NCI-H2196 (cell line): ENCODE results near the gene MDGA2.
"Not testable (repeated sequence)": the region's sequence is repeated elsewhere in the genome, so short reads cannot be mapped to it uniquely, and the experiment has no call there.

Experiments used
- DNase-seq: peaks from one replicate; lab custom pipeline; 2025; ENCODE audit not compliant: unreplicated experiment; lab: John Stamatoyannopoulos, UW

MDGA2 gene

DNA sequence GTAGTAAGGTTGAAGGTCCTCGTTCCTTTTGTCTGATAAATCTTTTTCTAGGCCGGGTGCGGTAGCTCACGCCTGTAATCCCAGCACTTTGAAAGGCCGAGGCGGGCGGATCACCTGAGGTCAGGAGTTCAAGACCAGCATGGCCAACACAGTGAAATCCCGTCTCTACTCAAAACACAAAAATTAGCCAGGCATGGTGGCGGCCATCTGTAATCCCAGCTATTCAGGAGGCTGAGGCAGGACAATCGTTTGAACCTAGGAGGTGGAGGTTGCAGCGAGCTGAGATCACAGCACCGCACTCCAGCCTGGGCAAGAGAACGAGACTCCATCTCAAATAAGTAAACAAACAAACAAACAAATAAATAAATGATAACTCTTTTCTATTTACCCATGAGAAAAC, 51.3 kb downstream of the MDGA2 start:
- not testable (repeated sequence) for DNase-seq

GRCh38 chr14:47619392-47619791, 56.0 kb downstream of the MDGA2 start:
- DNase-seq, result no peak

DNA sequence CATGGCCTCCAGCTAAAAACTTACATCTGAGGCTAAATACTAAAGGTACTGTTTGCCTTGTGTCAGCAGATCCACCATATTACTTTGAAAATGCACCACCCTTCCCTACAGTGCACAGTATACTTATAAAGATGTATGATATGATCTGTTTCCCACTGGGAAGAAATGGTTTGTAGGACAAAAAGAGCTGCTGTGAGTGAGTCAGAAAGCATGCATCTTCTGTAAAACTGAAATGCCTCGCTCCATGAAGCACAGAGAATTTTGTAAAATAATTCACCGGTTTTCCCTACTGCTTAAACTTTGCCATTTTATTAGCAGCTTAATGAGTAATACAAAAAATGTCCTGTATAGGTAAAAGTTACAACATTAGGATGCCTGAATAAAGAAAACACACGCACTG, 68.8 kb downstream of the MDGA2 start:
- no peak for DNase-seq

DNA sequence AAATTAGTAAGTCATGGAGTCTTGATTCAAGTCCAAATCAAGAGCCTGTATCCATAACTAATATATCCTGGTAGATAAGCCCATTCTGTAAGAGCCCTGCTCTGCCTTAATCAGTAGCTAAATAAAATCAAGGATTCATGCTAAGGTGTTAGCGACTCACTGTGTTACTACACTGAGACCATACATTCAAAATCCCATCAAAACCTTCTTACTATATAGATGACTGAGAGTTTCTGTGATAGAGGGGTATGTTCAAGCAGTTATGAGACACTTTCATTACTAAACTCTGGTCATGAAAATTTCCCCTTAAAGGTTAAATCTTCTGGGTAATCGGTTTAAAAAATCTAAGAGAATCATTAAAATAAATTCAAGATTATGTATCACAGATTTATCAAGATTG, 78.5 kb downstream of the MDGA2 start:
- no peak for DNase-seq

- no peak for DNase-seq
These were observed 79.2 kb downstream of the MDGA2 start for GRCh38 chr14:47596232-47596631.

DNA sequence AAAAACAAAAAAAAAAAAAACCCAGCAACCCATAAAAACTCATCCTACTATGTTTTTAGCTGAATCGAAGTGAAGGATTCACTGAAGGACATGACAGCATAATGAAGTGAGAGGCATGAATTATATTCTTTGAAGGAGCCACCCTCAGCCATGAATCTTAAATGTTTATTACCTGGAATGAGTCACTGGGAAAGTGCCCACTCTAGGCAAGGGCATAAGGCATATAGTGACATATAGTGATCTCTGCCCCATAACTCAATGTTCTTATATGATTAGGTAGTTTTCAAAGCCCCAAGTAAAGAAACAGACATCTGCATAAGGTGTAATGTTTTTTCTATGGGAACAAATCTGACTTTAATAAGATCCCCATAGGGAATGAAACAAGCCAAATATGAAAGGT, 79.9 kb downstream of the MDGA2 start:
- no peak for DNase-seq

GRCh38 chr14:47590767-47591495, 84.5 kb downstream of the MDGA2 start:
- no peak for DNase-seq

- DNase-seq, result no peak
These were observed 90.0 kb downstream of the MDGA2 start for GRCh38 chr14:47585447-47585846.

GRCh38 chr14:47567273-47567672, 108.1 kb downstream of the MDGA2 start:
- no peak for DNase-seq

- no peak for DNase-seq
These were observed 117.5 kb downstream of the MDGA2 start for GRCh38 chr14:47557894-47558293.

GRCh38 chr14:47555333-47555732, 120.1 kb downstream of the MDGA2 start:
- no peak for DNase-seq

- DNase-seq, result no peak
These were observed 125.5 kb downstream of the MDGA2 start for GRCh38 chr14:47549886-47550285.

- DNase-seq, result no peak
These were observed 131.9 kb downstream of the MDGA2 start for GRCh38 chr14:47543459-47543858.

- DNase-seq, result no peak
These were observed 133.7 kb downstream of the MDGA2 start for GRCh38 chr14:47541662-47542061.

DNA sequence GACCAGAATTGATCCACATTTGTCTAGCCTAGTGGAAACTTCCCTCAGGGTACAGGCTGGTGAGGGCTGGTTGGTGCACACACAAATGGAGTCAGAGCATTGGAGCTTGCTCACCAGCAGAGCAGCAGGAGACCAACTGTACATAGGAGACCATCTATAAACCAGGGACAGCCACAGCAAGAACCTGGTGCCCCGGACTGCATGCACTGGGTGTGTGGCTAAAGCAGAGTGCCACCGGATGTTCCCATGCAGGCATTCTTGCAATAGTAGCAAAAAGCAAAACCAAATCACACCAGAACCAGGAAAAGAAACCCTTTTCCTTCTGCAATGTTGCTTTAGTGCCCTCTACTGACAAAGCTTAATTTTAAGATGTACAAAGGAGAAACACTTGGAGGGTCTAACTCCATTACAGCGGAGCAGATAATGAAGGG, 136.4 kb downstream of the MDGA2 start:
- DNase-seq, result peak; percentile 6

GRCh38 chr14:47536341-47536740, 139.1 kb downstream of the MDGA2 start:
- no peak for DNase-seq

DNA sequence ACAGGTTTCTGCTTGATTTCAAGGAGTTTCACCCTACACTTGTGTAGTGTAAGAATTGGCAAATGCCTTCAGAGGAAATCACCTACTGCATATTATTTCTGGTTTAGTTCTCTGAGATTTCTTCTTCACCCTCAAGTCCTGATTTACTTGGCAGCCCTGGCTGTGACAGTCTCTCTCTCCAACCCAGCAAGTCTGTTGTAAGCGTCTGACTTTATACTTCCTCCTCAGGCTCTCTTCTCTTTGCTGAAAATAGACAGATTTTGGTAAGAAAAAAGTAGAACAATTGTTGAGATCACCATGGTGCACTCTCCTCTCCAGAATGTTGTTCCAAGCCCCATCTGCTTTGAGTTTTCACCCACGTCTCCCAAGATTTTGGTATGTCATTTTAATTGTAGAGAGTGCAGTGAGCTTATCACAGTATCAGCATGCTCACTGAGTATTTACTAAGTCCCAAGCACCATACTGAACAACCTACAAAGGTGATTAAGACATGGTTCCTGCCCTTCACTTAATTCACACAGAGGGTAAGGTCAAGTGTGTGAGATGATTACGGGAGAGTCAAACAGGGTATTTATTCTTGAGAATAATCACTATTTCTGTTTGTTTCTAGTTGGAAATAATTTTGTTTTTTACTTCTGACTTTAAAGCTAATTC, 148.7 kb downstream of the MDGA2 start:
- no peak for DNase-seq

- DNase-seq, result no peak
These were observed 150.9 kb downstream of the MDGA2 start for GRCh38 chr14:47524524-47524923.

- DNase-seq, result no peak
These were observed 155.0 kb downstream of the MDGA2 start for GRCh38 chr14:47520382-47520781.

DNA sequence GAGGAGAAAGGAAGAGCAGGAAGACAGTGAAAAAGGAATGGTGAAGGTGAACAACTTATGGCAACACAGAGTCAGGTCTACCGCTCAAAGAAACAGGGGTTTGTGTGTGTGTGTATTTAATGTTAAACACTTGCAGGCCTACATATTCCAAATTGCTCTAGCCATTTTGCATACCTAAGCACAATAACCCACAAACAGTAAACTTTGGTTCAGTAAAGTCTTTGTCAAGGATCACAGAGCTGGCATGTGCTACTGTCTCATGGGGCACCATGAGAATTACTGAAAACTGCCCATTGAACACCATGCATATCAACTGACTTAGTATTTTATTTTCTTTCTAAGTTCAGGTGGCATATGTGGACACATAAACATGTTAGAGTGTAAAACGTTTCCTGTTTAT, 163.6 kb downstream of the MDGA2 start:
- no peak for DNase-seq

DNA sequence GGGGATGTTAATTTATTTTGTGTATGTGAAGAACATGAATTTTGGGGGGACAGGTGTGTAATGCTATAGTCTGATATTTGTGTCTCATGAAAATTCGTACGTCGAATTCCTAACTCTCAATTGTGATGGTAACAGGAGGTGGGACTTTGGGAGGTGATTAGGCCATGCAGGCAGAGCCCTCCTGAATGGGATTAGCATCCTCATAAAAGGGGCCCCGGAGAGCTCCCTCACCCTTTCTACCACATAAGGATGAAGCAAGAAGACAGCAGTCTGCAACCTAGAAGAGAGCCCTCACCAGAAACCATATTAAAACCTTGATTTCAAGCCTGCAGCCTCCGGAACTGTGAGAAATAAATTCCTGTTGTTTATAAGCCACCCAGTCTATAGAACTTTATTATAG, 165.4 kb downstream of the MDGA2 start:
- DNase-seq, result no peak

DNA sequence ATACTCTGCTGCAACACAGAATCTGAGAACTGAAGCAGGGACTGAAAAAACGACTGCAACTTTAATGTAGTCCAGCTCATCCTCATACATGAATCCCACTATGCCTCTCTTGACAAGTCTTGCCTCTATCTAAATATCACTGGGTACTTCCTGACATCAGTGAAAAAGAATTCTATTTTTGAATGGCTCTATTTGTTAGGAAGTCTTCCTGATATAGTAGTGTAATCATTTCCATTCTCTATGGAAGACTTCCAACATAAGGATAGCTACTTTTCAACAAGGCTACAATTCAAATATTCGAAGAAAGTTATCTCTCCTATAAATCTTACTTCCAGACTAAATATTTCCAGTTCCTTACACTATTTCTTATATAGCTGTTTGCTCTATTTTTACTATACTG, 167.5 kb downstream of the MDGA2 start:
- no peak for DNase-seq

- no peak for DNase-seq
These were observed 175.0 kb downstream of the MDGA2 start for GRCh38 chr14:47500369-47500768.
